SKM-1 treated with dmso at 0.1 percent for 144 hours (cell line): ENCODE results near the gene DTNA.

Experiments
- DNase-seq: peaks from one replicate; lab custom pipeline; 2025; ENCODE audit not compliant: unreplicated experiment; lab: John Stamatoyannopoulos, UW

Gene DTNA

GRCh38 chr18:34928754-34929335 is 218.7 kb downstream of the DTNA start:
- no peak for DNase-seq

GRCh38 chr18:34929336-34929780 is 219.3 kb downstream of the DTNA start:
- no peak for DNase-seq

DNA sequence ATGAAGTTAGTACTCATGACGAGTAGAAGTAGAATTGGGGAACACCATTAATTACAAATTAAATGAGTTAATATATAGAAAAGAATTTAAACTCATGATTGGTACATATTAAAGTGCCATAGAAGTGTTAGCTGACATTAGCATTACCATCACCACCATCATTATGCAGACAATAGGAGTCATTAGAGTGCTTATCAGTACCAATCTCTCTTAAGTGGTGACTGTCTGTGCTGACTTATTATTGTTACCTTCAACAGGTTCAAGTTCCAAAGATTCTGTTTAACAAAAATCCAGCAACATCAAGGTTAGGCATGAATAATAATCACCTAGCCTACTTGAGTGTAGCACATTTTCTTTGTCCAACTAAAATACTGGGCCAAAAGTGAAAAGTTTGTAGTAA is 222.3 kb downstream of the DTNA start:
- no peak for DNase-seq

DNA sequence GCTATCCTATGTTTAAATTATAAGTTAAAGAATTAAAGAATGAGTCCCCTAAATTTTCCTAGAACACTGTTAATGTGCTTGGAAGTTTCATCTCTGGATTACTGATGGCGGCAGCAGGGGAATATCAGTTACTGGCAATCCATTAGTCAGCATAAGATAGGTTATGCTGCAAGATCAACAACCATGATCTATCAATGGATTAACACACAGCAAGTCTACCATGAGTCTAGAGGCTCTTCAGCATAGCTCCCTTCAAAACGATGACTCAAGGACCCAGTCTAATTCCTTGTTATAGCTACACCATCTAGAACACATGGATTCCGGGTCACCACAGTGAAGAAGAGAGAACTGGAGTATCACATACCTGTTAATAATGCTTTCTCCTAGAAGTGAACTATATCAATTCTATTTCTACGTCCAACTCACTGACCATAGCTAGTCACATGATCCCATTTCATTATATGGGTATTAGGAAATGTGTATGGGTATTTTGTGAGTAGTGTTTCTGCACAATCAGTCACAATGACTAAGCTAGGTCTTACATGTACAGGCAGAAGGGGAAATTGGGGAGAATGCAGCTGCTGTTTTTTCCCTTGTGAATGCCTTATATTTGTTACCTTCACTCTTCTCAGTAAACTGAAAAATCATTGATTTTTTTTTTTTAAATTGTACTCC is 222.8 kb downstream of the DTNA start:
- DNase-seq, result no peak

- DNase-seq, result no peak
Observed at GRCh38 chr18:34933909-34934661, 224.0 kb downstream of the DTNA start.

GRCh38 chr18:34936772-34937171 is 226.7 kb downstream of the DTNA start:
- DNase-seq, result no peak

- DNase-seq, result no peak
Observed at GRCh38 chr18:34938090-34938489, 228.0 kb downstream of the DTNA start.
